GM12873 (cell line): ENCODE data around the gene PCDH9.

ENCODE experiments used
- CTCF ChIP-seq: IDR thresholded peaks from 2 replicates; pipeline ENCODE4 v1.5.1; 2012; ENCODE audit warnings: low read depth, mild to moderate bottlenecking, moderate library complexity, low read length, control low read depth; ENCODE audit not compliant: insufficient read depth; ENCODE audit errors: missing control alignments

Gene PCDH9

GRCh38 chr13:66585669-66586203, 644.4 kb downstream of the PCDH9 start:
- TF ChIP-seq CTCF = no peak

- no peak for TF ChIP-seq CTCF
Observed at GRCh38 chr13:66581675-66582074, 648.5 kb downstream of the PCDH9 start.

- no peak for TF ChIP-seq CTCF
Observed at GRCh38 chr13:66578305-66578704, 651.8 kb downstream of the PCDH9 start.

- TF ChIP-seq CTCF = no peak
Observed at GRCh38 chr13:66577358-66577757, 652.8 kb downstream of the PCDH9 start.

GRCh38 chr13:66576381-66576780, 653.8 kb downstream of the PCDH9 start:
- no peak for TF ChIP-seq CTCF

GRCh38 chr13:66574606-66575005, 655.5 kb downstream of the PCDH9 start:
- no peak for TF ChIP-seq CTCF

- TF ChIP-seq CTCF = no peak
Observed at GRCh38 chr13:66567899-66568612, 662.1 kb downstream of the PCDH9 start.
